ENCODE data around the gene EYS. TPM values are rescaled to one million over a fixed set of nuclear protein-coding genes. Genes with fewer than 3 reads are reported as not detected.

Gene EYS
- total RNA-seq, 1 experiment from 2014 or later, result not detected

DNA sequence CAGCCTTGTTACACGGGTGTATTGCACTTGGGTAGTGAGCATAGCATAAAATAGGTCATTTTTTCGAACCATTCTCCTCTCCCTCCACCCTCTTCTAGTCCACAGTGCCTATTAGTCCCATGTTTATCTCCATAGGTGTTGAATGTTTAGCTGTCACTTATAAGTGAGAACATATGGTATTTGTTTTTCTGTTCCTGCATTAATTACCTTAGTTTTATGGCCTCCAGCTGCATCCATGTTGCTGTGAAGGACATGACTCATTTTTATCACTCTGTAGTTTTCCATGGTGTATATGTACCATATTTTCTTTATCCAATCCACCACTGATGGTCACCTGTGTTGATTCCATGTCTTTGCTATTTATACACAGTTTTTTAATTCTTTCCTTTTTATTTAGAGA, 889.5 kb downstream of the EYS start:
- H3K27ac ChIP-seq (ENCODE audit: insufficient read length, low read depth, low read length), result no peak overlapping the region

More for the DNA sequence above, 889.5 kb downstream of the EYS start:
- WGBS (ENCODE audit: extremely low coverage, insufficient read length, low lambda C conversion rate), result no CpG with 5 or more reads among the region's 2 CpGs
- Histone ChIP-seq H4K20me1 (ENCODE audit: control insufficient read depth, insufficient read depth, insufficient read length) (no peaks in the 10 kb centered on the region), H3K4ac (ENCODE audit: low read depth, low read length) (no peak overlapping the region), H3K79me1 (ENCODE audit: insufficient read depth, low read depth, low read length, poor library complexity, severe bottlenecking) (no peaks in the 10 kb centered on the region), H4K8ac (replicated peaks; ENCODE audit: insufficient read length, low read depth, low read length) (no peak overlapping the region), H2BK15ac (ENCODE audit: low read depth, low read length) (no peak overlapping the region), H3K18ac (ENCODE audit: insufficient read length, low read depth, low read length) (no peak overlapping the region), H2BK12ac (ENCODE audit: insufficient read length, low read depth, low read length) (no peak overlapping the region), H3K23me2 (ENCODE audit: insufficient read length, low read depth, low read length, poor library complexity, severe bottlenecking) (no peaks in the 10 kb centered on the region), H3K4me2 (ENCODE audit: insufficient read depth, insufficient read length, low read length) (no peak overlapping the region), H3K4me1 (ENCODE audit: insufficient read depth, low read length) (no peaks in the 10 kb centered on the region), H3K9me3 (ENCODE audit: control insufficient read depth, low read depth, low read length) (no peaks in the 10 kb centered on the region), H3K79me2 (ENCODE audit: insufficient read depth, low read length) (no peaks in the 10 kb centered on the region), H3T11ph (ENCODE audit: low read length) (no peak overlapping the region), H3K27me3 (ENCODE audit: insufficient read depth, low read length) (no peaks in the 10 kb centered on the region), H3K9ac (ENCODE audit: extremely low read depth, insufficient read length, low read length) (no peak overlapping the region), H2BK5ac (ENCODE audit: insufficient read length, low read length) (no peak overlapping the region), H2AFZ (ENCODE audit: low read length) (no peak overlapping the region), H4K5ac (ENCODE audit: insufficient read length, low read depth, low read length) (no peak overlapping the region), H2BK120ac (ENCODE audit: low read depth, low read length, poor library complexity, severe bottlenecking) (no peak overlapping the region), H3K23ac (ENCODE audit: insufficient read length, low read depth, low read length) (no peak overlapping the region), H3K56ac (ENCODE audit: insufficient read length, low read depth, low read length) (no peak overlapping the region), H4K91ac (ENCODE audit: insufficient read length, low read depth, low read length) (no peak overlapping the region), H2AK5ac (ENCODE audit: insufficient read length, low read length) (no peak overlapping the region), H2BK20ac (ENCODE audit: low read depth, low read length, poor library complexity, severe bottlenecking) (no peak overlapping the region), H3K14ac (ENCODE audit: insufficient read depth, low read length) (no peak overlapping the region)
- Mint-ChIP-seq H3K4me1 (no peaks in the 10 kb centered on the region), H3K27ac (no peak overlapping the region; a peak in 1 of 7 replicates), H3K36me3 (ENCODE audit: insufficient read depth in 1 of 3, low read depth in 3 of 3) (no peaks in the 10 kb centered on the region), H3K4me3 (no peak overlapping the region), H3K27me3 (ENCODE audit: low read depth) (no peaks in the 10 kb centered on the region; the same call in 1 of the 2 replicates), H3K9me3 (no peaks in the 10 kb centered on the region)
- no peak for TF ChIP-seq CTCF (conservative IDR thresholded peaks at IDR 0.05)
- DNase-seq, result no peak
